HG03571 (cell line): ENCODE measurements around the gene TMEM170A.
A peak's percentile ranks its signal among the peaks of the same experiment; 100 is the strongest.

Experiments used
- ATAC-seq: cut with Tn5 transposase; IDR thresholded peaks from one replicate; pipeline ENCODE4 v1.9.1; 2021; ENCODE audit not compliant: unreplicated experiment

Gene TMEM170A

DNA sequence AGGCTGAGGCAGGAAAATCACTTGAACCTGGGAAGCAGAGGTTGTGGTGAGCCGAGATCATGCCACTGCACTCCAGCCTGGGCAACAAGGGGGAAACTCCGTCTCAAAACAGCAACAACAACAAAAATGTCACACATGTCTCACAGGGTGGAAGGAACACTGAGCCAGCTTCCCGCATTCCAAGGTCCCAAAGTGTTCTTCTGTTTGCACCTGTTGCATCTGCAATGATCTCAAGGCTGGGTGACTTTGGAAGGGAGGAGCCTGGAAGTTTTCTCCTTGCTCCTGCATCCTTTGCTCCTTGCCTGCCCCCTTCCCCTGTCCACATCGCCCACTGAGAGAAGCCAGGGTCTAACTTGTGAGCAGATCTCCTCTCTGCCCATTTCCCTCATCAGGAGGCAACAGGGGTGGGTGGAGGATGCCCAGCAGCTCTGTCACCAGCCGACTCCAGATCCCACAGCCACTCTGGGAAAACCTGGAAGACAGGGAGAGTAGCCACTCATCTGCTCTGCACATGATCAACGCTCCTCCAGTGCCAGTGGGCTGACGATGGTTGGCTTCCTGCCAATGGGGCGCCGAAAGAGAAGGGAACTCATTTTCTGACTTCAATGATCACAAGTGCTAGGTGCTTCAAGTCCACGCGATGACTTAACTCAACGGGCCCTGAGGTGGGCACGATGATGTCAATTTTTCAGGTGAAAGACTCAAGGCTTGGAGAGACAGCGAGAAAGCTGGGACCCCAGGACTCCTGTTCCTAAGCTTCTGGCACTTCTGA, 18.1 kb upstream of the TMEM170A start:
- no peak for ATAC-seq

DNA sequence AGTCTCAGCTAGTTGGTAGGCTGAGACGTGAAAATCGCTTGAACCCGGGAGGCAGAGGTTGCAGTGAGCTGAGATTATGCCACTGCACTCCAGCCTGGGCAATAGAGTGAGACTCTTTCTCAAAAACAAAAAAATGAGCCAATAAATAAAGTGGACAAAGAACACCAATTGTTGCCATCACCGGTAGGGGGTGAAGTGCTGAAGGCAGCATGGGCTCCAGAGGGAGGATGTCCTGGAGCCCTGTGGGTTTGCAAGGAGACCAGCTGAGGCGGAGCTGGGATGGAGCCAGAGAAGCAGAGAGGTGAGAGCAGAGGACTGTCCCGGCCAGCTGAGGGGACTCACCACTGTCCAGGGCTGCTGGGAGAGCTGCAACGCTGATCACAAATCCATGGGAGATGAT, 17.0 kb upstream of the TMEM170A start:
- no peak for ATAC-seq

DNA sequence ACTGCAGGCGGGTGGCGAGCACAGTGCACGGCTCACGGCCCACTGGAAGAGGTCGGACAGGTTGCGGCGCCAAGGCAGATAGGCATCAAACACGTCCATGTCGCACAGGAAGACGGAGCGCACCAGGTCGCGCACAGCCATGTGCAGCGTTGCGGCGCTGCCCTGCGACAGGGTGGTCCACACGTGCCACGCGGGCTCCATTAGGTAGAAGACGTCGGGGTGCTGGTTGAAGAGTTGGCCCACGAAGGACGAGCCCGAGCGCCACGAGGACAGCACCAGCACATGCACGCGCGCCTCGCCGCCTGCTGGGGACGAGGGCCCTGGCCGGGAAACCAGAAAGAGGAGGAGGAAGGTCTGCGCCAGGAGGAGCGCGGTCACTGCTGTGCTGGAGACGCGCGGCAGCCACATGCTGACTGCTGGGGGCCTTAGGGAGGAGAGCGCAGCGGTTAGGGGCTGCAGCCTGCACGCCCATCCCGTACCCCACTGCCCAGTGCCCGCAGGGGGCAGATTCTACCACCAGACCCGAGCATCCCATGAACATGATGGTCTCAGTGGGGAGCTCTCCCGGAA, 15.0 kb upstream of the TMEM170A start:
- no peak for ATAC-seq

DNA sequence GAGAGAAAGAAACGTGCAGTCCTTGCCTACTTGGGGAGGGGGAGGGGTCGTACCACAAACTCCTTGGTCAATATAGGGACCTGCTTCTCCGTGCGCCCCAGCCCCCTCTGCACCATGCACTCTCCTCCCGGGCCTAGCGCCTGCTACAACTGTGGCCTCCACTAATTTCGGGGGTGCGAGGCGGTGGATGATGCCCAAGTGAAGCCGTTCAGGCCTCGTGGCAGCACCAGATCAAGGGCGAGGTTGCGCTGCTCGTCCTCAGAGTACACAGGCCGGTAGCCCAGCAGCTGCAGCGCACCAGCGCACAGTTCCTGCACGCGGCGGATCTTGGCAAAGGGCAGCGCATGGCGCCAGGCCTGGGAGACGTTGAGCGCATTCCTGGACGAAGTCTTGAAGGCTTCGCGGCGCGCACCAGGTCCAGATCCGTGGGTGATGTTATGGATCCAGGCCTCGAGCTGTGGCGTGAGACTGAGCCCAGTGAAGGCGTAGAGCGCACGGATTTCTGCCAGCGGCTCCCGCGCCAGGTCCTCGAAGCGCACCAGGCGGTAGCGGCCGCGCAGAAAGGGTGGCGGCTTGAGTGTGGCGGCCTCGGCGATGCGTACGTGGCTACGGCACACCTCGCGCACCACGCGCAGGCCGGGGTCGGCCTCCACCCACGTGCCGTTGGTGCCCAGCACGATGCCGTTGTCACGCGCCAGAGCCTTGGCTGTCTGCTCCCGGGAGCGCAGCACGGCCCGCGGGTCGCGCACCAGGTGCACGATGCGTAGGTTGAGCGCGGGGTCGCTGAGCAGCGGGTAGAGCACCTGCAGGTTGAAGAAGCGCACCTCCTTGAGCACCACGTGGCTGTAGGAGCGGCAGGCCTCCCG, 14.2 kb upstream of the TMEM170A start:
- no peak for ATAC-seq

DNA sequence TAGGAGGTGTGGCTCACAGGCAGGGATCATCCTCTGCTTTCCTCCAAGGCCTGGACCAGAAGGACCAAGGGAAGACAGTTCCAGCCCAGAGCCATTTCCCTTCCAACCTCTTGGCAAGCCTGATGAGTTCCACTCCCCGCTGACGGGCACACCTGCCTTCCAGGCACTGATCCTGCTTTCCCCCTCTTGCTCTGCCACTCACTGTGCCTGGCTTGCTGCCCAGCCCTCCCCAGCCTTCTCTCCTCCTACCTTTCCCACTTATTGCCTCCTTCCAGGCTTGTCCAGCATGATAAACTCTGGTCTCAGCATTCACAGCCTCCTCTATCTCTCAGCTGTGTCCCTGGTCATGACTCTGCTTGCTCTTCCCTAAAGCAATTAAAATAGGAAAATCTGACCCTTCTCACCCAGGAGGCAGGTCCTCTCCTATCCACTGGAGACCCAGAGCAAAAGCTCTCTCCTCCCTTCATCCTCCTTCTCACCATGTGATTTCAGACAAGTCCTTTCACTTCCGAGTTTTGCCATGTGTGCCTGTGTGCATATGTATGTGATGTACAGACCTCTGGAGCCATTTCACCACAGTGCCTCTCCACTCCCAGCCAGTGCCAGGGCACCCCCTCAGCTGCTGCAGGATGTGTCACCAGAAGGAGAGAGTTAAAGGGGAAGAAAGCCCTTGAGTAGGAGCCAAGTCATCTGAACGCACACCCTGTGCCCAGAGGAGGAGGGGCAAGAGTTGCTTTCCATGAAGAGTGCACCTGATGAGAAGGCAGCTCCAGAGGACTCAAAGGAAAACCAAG, 13.4 kb upstream of the TMEM170A start:
- ATAC-seq: no peak

DNA sequence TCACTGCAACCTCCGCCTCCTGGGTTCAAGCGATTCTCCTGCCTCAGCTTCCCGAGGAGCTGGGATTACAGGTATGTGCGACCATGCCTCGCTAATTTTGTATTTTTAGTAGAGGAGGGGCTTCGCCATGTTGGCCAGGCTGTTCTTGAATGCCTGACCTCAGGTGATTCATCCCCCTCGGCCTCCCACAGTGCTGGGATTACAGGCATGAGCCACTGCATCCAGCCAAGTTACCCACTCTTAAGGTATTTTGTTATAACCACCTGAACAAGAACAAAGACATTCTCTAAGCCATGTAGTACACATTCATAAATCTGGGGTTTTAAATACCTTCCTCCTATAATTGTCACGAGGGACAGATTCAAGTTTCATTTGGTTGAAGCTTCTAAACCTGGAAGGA, 12.3 kb upstream of the TMEM170A start:
- ATAC-seq: no peak

DNA sequence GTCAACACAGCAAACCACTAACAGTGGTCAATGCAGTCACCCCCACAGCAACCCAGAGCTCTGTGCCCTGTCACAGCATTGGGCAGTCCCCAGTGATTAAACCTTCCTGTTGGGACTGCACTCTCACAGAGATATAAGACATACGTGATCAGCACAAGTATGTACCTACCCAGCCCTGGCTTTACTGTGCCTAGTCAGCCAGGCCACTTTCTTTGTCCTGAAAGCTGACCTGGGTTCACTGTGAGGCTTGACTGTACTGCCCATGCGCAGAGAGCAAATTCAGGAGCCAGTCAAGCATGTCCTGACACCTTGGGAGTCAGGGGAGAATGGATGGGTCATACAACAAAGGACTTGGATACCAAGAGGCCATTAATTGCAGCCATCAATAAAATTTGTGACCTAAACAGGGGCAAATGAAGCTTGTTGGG, 10.9 kb upstream of the TMEM170A start:
- no peak for ATAC-seq

DNA sequence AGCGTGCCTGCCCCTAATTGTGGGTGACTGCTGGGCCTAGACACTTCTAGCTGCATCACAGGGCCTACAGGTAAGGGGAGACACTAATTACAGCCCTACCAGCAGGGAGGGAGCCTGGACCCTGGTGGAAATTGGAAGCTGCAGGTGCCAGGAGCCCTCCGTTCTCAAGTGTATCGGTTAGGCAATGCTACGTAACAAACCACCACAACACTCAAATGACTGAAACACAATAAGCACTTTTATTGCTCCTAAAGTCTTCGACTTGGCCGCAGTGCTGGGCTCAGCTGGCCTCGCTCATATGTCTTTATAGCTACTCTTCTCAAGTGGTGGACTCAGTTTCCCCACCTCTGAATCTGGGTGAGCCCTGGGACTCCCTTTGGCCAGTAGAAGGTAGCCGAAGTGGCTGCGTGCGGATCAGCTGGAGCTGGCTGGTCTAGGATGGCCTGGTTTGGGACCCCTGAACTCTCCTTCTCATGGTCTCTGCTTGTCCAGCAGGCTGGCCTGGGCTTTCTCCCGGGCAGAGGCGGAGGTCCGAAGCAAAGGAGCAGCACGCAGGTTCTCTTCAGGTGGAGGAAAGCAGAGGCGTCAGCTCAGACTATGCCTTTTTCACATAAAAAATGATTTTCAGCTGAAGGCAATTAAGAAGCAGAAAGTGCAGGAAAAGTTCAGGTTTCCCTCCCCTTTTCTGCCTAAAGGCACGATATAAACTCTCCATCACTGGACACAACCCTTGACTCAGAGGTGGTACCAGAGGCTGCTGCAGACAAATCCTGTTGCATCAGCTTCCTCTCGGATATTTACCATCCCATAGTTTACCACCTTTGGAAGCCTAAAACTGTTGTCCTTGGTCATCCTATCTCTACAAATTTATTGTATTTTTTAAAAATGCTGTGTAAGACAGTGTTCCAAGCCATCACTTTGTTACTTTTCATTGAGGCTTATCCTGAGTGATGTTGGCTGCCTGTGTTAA, 8.7 kb upstream of the TMEM170A start:
- no peak for ATAC-seq

DNA sequence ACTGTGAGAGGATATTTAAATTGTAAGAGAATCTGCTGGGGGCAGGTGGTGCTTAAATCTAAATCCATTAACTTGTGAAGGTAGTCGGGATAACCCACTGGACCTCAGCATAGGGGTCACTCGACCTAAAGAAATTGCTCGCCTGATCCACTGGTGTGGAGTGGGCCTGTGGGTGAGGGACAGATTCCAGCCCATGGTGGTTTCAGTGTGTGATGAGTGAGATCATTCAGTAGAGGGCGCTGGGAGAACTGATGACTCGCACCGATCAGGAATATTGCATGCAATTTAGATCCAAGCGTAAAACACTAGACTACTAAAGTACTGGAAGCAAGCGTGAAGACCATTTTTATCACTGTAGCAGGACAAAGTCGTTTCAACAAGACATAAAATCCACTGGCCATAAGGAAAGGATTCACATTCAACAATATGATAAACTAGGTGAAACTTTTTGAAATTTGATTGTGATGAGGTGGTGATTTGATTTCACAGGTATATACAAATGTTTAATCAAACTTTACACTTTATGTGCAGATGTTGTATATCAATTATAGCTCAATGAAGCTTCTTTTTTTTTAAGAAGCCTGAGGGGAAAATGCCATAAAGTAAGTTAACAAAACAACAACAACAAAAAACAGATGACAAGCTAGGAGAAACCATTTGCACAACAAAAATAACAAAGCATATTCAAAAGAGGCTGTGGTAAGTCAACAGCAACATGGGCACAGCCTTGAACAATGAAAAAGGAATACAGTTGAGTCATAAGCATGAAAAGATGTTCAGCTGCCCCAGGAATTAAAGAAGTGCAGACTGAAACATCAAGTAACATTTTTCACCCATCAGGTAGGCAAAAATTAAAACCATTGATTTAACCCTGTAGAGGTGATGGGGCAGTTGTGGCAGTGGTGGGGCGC, 7.5 kb upstream of the TMEM170A start:
- ATAC-seq: peak; percentile 60

DNA sequence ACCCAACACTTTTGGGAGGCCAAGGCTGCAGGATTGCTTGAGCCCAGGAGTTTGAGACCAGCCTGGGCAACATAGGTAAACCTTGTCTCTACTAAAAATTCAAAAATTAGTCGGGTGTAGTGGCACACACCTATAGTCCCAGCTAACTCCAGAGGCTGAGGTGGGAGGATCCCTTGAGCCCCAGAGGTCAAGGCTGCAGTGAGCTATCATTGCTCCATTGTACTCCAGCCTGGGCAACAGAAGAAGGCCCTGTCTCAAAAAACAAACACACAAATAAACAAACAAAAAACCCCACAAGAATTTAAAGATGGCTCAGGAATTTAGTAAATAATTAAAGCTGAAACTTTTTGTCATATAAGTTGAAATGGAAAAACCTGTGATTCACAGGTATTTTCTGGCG, 2.3 kb upstream of the TMEM170A start:
- ATAC-seq: no peak

DNA sequence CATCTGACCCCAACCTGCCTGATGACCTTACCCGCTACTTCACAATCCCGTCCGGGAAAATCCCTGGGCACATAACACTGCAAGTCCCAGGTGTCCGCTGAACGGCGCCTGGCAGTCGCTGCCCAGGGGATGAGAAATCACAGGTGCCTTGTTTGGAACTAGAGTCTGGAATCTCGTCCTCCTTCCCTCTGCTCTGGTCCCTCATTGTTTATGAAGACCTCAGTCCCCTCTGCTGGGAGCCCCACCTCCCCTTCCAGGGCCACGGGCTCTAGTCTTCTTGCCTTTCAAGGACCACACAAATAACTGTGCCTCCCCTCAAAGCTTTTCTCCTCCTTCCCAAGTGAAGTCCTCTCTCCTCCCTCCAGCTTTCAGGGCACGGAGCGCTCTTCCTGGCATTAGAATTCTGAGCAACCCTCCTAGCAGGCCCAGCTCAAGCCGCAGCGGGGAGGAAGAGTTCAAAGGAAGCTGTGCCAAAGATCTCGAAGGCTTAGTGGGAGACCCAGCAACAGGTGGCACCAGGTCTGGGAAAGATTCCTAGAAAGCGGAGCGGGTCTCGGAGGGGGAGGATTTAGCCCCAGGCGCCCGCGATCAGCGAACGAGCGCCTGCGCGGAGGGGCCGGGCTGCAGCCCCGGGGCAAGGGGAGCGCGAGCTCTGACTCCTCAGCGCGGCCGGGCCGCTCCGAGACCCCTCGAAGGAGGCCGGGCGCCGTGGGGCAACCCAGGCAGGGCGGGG, 934 bp downstream of the TMEM170A start:
- peak; percentile 22 for ATAC-seq

DNA sequence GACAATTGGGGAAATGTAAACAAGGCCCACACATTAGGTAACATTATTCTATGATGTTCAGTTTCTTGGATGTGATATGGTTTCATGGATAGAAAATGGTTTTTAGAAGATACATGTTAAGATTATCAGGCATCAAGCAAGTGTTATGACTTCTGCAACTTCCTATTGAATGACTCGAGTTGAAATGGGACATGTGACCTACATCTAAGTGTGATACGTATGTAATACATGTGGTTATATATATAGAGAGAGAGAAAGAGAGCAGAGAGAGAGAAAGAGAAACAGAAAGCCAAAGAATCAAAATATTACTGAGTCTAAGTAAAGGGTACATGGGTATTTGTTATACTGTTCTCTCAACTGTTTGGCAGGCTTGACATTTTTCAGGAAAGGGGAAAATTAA, 1.7 kb downstream of the TMEM170A start:
- peak; percentile 16 for ATAC-seq

DNA sequence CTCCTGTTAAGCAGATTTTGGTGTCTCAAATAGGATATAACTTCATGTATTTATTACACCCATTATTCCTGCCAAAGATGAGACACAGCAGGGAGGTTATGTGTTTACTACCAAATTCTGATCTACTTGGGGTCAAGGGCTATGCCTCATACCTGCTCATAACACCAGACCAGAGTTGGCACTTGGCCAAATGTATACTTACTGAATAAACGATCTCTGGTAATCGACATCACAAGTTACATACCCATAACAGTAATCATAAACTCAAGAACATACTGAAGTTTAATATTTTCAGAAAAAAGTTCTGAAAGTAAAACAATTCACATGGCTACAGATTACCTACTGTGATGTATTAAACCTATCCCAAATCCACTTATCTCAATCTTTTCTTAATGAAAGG, 2.9 kb downstream of the TMEM170A start:
- ATAC-seq: no peak

DNA sequence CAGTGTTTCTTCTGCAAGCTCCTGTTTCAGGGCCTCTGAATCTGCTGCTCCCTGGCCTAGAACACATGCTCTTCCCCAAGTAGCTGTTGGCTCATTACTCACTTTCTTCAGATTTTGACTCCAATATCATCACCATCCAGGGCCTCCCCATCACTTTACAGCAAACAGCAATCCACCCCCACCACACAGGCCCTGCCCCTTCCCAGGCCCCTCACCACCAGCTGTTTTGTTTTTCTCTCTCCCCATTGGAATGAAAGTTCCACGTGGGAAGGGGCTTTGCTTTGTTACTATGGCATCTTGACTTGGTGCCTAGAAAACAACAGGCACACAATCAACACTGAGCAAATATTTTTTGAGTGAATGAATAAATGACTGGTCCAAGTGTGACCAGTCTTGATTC, 4.0 kb downstream of the TMEM170A start:
- no peak for ATAC-seq

DNA sequence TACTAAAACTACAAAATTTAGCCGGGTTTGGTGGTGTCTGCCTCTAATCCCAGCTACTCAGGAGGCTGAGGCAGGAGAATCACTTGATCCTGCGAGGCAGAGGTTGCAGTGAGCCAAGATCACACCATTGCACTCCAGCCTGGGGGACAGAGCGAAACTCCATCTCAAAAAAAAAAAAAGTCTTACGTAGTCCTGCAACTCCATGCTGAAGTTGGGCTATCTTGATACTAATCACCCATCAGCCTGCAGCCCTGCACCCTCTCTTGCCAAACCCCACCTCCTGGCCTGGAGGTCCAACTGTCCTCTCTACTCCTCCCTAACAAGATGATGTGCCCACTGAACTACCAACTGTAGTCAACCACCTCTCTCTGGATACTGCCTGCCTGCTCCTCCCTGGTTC, 4.8 kb downstream of the TMEM170A start:
- no peak for ATAC-seq

DNA sequence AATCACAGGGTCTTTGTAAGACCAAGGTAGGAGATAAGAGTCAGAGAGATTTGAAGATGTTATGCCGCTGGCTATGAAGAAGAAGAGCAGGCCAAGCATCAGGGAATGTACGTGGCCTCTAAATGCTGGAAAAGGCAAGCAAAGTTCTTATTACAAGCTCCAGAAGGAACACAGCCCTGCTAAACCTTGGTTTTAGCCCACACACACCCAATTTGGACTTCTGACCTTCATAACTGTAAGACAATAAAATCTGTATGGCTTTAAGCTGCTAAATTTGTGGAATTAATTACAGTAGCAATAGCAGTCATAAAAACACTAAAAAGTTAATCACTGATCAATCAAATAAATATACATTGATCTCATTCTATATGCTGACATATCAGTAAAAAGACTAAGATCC, 6.0 kb downstream of the TMEM170A start:
- no peak for ATAC-seq

DNA sequence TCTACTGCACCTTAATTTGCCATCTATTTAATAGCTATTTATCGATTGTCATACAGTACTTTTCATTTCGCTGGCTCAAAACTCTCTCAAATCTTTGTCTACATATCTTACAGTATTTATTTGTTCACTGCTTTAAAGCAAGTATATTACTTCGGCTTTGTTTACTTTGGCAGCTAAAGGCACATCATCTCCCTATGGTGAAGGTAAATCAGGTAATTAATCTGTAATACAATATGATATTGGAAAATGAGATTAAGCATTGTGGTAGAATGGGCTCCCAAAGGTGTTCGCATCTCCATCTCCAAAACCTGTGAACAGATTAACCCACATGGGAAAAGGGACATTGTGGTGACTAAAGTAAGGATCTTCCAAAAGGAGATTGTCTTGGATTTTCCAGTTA, 6.5 kb downstream of the TMEM170A start:
- ATAC-seq: no peak

DNA sequence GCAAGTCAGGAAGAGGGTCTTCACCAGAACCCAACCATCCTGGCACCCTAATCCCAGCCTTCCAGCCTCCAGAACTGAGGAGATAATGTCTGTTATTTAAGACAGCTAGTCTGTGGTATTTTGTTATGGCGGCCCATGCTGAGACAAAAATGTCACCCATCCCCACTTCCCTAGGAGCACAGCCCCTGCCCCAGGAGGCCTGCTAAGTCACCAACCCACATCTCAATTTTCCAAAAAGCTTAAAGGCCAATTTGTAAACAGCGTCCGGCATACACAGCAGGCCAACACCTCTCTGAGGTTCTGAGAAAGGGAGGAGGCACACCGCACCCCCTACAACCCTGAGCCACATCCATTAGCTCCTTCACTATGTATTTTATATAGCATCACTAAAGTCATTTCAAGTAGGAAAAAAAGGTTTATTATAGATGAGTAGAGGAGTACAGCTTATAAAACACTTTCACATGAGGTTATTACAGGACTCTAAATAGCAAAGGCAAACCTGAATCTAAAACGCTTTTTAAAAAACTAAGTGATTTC, 6.9 kb downstream of the TMEM170A start:
- ATAC-seq: no peak
